GM19463 (cell line): Measurements from ENCODE around the gene MACROH2A1.

ENCODE experiments used
- ATAC-seq: cut with Tn5 transposase; IDR thresholded peaks from one replicate; pipeline ENCODE4 v1.9.1; 2021; ENCODE audit warnings: mild to moderate bottlenecking, moderate library complexity; ENCODE audit not compliant: unreplicated experiment

The MACROH2A1 gene

GRCh38 chr5:135357685-135358084 lies 41.3 kb downstream of the MACROH2A1 start:
- no peak for ATAC-seq

DNA sequence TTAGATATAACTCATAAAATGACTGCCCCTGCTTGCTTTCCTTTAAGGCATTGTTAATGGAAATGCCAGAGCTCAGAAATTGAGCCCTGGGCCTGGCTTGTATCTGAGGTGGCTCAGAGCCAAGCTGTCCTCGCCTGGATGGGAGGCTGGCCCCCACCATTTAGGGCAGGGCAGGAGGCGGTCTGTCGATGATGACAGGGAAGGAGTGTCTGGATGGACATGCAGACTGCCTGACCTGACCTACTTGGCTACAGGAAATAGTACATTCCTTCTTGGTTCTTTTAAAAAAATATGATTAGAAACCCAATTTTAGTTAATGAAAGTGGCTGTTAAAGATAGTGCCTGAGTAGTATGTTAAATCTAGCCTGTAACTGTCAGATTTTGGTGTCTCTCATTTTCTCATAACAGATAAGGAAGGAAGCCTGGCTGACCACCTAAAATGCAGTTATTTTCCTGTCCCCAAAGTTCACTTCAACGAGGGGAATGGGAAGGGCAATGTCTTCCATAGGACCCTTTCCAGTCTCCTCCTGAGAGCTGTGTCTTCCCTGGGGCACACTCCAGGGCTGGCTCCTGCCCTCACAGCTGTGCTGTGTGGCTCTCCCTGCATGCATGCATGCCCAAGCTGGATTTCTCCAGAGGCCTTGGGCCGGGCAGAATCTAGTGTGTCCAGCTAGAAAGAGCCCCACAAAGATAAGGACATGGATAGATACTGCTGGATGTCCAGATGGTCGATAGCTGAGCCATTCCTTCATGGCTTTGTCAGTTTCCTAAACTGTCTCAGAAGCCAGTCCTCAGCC lies 42.3 kb downstream of the MACROH2A1 start:
- ATAC-seq = no peak

DNA sequence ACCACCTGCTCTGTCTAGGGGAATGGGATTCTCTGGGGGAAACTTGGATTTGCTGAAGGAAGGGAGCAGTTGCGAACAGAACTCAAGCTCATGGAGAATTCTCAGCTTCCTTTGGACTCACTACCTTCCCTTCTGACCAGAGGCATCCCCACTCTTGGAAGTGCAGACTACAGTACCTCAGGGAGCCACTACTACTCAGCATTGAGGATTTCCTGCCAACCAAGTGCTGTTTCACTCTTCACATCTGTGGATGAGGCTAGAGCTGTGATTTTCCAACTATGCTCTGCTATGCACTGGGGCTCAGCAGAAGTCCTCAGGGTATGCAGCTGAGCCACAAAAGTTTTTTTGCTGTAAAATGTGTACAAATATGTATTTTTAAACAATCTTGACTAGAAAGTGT lies 43.9 kb downstream of the MACROH2A1 start:
- no peak for ATAC-seq

DNA sequence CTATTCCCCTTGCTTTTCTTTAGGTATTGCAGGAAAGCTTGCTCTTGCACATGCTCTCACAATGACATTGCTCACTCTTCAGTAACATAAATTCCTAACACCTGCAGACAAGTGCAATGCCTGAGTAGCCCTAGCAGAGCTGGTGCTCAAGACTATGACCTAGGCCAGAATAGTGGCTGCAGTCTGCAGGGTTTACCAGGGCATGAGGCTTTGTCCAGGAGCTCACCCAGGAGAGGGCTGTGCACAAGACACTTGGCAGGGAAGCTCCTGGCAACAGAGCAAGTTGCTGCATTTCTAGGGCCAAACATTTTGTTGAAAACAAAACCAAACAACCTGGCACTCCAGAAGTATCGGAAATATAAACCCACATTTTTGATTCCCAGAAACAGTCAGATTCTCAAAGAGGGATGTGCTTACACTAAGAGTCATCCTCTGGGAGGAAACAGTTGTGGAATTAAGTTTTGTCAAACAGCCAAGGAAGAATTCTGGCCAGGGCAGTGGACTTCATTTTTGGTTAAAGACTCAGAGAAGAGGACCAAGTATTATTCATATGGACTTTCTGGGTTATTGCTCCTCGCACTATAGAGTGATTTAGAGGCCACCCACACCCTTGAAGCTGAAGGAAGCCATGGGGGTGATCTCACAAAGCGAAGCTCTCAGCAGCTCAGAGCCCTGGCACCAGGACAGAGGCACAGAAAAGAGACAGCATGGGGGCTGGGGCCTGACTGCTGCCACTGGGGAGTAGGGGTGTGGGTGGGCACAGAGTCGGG lies 44.9 kb downstream of the MACROH2A1 start:
- no peak for ATAC-seq

GRCh38 chr5:135350536-135350935 lies 48.5 kb downstream of the MACROH2A1 start:
- no peak for ATAC-seq

GRCh38 chr5:135349886-135350285 lies 49.1 kb downstream of the MACROH2A1 start:
- ATAC-seq = no peak

DNA sequence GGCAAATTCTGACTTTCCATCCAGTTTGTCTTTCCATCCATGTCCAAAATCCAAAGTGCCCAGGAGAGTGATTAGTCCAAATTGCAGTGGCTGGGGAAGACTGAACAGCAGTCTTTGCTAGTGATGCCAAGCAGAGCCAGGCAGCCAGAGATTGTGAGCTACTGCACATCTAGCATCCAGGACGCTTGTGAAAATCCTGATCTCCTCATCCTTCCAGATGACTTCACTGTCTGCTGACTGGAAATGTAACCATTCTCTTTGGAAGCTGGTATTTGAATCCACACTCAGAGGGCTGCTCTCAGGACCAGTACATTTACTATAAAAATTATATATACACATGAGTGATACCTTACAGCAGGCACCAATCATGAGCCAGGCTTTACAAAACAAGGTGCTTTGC lies 49.6 kb downstream of the MACROH2A1 start:
- ATAC-seq = no peak

GRCh38 chr5:135348918-135349317 lies 50.1 kb downstream of the MACROH2A1 start:
- ATAC-seq = no peak

DNA sequence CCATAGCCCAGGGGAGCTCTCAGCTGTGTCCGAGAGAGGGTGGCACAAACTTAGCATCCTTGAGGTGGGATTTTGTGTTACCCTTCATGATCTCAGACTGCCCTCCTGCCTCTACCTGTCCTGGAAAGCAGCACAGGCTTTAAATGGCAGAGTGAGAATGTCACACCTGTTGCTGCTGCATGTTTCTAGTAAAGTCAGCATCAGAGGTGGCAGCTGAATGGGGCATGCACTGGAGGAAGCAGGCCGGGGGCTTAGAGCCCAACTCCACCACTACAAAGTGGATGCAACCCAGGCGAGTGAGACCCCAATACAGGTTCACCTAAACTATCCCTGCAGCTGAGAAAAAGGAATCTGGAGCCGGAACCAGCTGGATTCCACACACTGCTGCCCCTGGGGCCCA lies 51.6 kb downstream of the MACROH2A1 start:
- ATAC-seq = no peak

- ATAC-seq = no peak
Observed at GRCh38 chr5:135345956-135346731, 52.9 kb downstream of the MACROH2A1 start.

DNA sequence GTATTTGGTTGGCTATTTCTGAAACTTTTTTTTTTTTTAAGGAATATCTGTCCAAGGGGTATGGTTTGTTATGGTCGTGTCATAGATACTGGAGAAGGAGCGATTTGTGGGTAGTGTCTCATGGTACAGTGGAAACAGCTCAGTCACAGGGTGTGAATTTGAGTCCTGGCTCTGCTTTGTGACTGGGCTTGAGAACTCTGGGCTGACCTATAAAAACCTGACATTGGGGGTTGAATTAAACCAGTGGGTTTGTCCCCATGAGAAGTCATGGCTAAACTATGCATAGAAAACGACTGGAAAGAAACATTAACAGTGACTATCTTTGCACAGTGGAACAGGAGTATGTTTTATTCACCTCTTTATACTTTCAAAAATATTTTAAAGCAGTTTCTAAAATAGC lies 54.7 kb downstream of the MACROH2A1 start:
- ATAC-seq = no peak

DNA sequence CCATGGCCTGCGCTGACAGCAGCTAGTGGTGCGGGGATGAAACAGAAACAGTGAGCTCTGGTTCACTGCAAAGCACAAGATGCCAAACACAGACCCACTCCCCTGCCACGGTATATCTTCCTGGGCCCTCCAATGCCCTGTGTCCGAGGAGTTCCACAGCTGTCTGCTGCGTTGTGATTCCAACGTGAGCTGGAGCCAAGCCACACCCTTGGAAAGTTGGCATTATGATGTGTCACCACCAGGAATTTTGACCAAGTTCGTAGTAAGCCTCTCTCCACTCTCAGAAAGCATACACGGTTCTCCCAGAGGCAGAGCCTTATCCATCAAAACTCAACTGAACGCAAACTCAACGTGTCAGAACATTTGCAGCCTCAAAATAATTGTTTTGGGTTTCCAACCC lies 55.6 kb downstream of the MACROH2A1 start:
- no peak for ATAC-seq

DNA sequence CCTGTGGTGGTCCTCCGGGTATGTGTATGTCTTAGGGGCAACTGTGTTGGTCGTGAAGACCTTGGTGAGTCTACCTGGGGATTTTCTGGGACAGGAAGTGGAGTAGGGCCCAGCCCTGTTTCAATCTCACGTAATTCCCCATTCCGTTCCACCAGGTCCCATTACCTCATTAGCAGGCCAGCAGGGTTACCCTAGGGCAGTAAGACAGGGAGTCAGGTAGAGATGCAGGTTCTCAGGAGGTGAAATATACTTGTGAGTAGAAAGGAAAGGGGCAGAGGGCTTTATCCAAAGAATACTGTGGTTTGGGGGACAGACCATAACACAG lies 56.5 kb downstream of the MACROH2A1 start:
- no peak for ATAC-seq

DNA sequence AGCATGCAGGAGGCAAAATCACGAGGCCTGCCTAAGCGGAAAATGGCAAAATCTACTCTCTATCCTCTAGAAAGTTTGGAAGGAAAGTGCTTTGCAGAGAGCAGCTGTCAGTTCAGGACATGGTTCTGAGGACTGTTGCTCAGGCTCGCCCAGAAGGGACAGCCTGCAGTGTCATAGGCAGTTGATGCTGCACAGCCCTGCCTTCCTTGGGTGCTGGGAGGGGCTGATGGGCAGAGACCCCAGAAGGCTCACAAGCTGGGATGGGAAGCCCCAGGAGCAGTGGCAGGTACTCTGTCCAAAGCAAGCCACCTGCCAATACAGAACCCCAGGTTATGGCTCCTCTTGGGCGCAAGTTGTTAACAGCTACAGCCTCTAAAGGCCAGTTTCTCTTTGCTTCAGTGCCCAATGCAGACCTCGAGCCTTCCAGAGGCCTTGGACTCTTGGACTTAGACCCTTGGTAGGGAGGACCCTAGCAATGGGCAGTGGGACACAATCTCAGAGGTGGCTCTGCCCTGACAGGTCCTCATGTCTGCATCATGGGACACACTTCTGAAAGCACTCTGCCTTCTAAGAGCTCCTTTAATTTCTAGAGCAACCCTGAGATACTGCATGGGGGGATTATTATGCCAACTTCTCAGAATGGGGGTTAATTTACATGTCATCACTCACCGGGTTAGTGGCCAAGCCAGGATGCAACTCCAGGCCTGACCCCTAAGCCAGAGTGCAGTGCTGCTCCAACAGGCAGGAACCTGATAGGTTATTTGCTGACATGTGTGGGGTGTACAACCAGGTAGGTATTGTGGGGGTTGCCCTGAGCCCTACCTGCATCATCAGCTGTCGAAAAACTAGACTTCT lies 57.1 kb downstream of the MACROH2A1 start:
- no peak for ATAC-seq

GRCh38 chr5:135341016-135341666 lies 57.9 kb downstream of the MACROH2A1 start:
- ATAC-seq = no peak

- ATAC-seq = no peak
Observed at GRCh38 chr5:135340568-135340967, 58.5 kb downstream of the MACROH2A1 start.

DNA sequence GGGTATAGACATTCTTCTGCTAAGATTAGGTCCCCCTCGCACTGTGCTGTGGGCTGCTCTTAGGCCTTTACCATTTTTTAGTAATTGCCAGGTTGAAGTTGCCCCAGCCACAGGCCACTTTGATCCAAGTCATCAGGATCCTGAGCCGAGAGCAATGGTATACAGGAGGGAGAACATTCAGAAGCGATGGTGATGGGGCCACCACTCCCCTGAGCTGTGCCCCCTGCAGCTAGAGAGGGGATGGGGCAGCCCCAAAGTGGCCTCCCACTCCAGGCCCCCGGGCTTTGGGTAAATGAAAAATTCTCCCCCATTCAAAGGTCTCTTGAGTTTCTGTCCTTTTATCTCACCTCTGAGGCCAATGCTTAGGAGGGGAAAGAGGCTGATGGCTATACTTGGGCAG lies 59.4 kb downstream of the MACROH2A1 start:
- no peak for ATAC-seq

- ATAC-seq = no peak
Observed at GRCh38 chr5:135339189-135339588, 59.8 kb downstream of the MACROH2A1 start.

DNA sequence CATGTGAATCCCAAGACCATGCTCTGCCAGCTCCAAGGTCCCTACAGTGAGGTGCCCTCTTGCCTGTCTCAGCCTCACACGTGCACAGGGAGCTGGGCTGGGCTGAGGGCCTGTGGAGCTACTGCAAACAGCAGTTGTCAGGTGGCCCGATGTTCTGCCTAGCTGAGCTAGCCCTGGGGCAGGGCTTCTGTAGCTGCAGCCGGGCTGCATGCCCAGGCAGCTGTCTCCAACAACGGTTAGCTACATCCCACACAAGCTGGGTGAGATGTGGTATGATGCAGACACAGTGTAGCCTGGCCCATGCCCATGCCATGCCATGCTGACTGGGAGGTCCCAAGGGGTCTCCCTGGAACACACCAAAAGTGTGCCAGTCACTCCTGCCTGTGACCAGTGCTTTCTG lies 62.0 kb downstream of the MACROH2A1 start:
- no peak for ATAC-seq
